GM21390 (cell line): Measurements from ENCODE around the gene NCKAP5.

ENCODE experiments used
- ATAC-seq: cut with Tn5 transposase; IDR thresholded peaks from one replicate; pipeline ENCODE4 v1.9.1; 2021; ENCODE audit not compliant: unreplicated experiment

NCKAP5 gene

DNA sequence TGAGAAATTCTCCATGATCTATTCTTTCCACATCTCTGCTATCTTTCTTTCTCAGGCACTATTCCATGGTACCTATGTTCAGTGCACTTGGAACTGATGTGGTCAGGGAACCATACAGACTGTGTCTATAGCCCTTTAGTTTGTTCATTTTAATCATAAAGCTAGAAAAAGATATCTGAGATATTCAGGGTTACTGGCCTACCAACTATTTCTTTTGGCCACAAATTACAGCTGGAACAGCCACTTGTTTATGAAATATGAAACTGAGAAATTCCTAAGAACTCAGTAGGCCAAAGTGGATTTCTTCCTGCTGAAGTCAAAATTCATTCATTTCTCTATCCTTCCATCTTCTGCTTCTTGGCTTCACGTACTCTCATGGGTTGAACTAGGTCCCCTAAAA is 875.4 kb downstream of the NCKAP5 start:
- ATAC-seq: no peak

DNA sequence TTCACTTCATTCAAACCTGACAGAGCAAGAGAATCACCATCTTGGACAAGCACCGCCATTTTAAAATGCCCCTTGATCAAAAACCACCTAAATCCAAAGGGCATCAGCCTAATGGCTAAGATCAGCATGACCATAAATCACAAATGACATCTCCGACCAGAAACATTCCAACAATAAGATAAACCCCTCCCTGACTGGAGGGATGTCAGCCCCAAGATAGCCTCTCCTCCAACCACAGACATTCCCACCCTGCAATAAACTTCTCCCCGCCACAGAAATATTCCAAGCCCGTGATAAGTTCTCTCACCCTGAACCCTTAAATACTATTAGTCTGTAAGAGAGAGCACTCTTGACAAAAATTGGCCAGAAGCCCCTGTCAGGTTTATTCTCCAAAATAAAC is 876.7 kb downstream of the NCKAP5 start:
- no peak for ATAC-seq

DNA sequence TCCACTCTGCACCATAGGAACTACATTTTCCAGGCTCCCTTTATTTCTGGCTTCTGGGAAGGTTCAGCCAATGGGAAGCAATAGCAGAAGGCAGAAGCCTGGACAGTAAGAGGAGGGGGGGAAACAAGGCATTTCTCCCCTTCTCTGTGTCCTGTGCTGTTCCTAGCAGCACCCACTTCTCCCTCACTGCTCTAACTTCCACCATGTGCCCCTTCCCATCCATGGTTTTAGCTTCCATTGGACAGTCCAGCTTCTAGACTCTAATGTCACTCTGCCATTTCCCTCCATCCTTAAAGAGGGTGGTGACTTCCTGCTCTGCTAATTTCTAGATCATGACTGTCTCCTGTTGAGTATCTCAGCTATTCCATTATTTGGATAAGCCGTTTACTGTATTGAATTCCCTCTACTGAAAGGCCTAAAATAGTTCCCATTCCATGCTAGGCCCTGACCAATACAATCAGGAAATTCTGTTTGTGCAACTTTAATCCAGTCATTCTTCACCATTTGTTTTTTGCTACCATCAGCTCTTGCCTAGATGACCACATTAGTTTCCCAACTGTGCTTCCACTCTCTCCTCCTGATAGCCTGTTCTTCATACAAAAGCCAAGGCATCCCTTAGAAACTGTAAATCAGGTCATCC is 877.5 kb downstream of the NCKAP5 start:
- no peak for ATAC-seq

DNA sequence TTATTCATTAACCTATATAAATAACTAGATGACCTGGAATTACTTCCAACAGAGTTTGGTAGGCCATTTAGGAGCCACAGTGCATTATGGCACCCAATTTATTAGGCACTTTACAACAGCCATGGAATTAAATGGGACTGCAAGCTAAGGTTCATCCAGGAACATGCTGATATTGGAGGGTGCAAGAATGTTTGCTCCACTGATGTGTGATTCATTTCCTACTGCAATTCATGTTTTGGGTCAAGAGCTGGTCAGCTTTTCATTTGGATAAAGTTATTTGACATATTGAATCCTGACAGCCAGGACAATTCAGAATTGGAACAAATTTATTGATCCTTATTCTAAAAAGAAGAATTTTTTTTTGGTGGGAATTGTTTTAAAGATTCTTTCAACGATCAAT is 886.5 kb downstream of the NCKAP5 start:
- ATAC-seq: no peak

DNA sequence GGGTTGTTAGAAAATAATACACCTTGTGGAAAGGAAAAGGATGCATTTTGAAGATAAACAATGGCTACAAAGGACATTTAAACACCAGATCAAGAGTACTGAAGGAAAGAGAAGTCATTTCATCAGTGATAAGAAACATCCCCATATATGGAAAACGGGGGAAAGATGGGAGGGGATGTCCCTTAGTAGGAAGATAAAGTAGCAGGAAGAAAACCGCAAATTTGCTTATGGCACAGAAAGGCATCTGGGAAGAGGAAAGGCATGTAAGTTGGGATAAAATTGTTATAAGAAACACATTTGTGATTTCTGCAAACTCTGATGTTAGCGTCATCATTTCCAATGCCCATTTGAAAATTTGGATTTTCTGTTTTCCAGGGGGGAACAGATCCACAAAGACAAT is 887.7 kb downstream of the NCKAP5 start:
- ATAC-seq: no peak

DNA sequence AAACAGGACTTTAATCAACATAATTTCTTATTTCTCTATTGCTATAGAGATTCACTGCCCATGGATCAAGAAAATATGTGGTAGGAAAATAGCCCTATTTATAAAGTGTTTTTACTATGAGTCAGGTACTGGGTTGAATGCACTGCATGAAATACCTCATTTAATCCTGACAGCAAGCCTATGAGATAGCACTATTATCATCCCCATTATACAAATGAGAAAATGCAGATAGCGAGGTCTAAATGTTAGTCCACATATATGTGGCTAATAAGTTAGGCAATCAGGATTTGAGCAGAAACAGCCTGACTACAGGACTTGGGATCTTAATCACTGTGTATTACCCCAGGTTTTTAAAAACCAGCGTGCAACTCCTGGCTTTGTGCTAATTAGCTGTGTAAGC is 889.8 kb downstream of the NCKAP5 start:
- no peak for ATAC-seq

DNA sequence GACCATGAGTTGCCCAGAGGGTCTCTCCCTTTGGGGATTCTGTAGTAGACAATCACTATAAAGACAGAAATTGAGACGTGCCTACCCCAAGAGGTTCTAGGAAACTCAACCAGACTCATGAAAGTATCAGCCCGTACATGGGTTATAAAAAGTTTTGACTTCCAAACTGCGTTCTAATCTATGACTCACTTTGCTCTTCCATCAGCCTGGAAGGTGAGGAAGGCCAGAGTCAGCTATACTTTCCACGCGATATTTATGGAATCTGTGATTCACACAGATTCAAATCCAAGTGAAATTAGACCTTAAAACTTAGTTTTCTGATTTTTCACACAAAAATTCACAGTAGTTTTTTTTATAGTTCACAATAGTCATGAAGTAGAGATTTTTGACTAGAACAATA is 890.6 kb downstream of the NCKAP5 start:
- no peak for ATAC-seq

DNA sequence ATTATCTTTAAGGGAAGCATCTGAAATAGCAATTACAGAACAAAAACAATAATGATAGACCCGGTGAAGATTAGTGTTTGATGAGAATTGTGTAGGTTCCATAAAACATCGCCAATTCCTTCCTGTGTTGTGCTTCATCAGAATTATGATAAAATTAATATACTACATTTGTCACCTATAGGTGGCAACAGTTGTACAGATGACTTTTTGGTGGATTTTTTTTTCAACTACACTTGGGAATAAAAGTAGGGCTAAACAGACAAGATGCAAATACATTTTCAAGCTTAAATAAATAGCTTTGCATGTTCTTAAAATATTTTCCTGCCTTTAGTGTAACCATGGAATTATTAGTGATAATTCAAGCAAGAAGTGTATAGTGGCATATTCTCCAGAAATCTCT is 891.3 kb downstream of the NCKAP5 start:
- ATAC-seq: no peak

DNA sequence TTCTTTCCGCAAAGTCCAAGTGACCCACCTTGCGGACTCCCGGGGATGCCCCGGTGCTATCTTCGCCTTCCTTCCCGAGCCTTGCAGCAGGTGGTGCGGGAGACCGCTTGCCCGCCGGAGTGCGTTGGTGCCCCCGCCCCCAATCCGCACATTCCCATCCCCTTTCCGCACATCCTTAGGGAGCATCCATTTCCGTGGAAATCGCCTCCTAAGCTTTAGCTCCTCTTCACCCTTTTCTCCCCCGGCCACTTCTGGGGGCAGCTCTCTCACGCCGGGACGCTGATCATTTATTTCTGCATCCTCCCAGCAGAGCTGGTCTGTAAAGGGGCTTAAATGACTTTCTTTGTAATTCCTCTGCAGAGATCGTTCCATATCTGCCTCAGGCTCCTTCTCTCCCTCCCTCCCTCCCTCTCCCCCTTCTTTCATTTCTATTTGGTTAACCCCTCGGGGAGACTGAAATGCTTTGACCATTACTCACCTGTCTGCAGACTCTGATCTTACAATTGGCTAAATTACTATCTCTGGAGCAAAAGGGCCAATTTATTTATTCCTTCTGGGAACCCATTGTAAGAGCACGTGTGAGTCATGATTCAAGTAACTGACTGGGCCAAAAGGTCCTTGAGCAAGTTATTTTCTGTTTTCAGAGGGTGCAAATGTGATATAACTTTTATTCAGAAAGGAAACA is 897.0 kb downstream of the NCKAP5 start:
- ATAC-seq: no peak

DNA sequence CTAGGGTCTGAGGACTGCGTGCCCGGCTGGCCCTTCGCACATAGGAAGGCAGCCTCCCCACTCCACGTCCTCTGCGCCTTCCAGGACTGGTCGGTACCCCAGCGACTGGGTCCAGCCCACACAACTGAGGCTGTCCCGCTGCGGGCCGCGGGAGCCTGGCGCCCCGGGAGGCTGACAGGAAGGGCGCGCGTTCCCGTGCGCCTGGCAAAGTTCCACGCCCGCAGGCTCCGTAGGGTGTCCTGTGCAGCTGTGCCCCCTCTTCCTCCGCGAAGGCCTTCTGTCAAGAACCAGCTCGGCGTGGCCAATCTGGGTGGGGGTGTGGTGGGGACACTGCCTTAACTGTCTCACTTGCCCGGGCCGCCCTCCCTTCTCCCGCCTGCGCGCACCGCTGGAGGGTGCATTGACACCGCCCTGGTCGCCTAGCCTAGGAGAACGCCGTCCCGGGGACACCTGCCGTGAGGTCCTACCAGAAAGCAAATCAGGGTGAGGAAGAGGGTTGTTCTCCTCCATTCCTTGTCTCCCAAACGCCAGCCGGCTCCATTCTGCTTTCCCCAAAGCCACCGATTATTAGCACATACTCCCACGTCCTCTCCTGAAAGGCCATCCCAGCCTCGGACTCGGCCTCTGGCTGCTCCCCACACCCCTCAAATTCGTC is 897.6 kb downstream of the NCKAP5 start:
- ATAC-seq: no peak

DNA sequence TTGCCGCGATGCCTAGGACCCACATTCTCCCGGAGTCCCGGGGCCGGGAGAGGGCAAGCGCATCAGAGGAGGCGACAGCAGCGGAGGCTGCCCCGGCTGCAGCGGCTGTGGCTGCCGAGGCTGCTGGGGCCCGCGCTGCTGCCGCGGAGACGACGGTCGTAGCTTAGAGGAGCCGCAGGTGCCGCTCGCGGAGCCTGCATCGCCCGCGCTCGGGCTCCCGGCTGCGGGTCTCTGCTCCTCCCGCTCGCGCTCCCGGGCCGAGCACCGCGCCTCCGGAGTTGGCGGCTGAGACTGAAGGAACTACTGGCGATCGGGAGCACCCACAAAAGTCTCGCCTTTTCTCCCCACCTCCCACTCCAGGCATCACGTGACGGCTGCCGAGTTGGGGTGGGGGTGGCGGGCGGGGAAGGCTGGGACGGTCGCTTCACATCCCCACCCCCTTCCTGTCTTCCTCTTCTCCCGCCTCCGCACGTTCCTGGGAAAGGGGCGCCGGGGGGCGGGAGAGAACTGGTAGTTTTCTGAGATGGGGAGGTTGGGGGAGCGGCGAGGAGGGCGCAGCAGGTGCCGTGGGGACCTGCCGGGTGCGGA is 898.3 kb downstream of the NCKAP5 start, which contains the start of gene LYPD1:
Gene LYPD1 (minus strand): TSS at position 298 of the 588 bp plus-strand sequence. CDS start 273 bp downstream, at position 25.
- ATAC-seq: no peak

DNA sequence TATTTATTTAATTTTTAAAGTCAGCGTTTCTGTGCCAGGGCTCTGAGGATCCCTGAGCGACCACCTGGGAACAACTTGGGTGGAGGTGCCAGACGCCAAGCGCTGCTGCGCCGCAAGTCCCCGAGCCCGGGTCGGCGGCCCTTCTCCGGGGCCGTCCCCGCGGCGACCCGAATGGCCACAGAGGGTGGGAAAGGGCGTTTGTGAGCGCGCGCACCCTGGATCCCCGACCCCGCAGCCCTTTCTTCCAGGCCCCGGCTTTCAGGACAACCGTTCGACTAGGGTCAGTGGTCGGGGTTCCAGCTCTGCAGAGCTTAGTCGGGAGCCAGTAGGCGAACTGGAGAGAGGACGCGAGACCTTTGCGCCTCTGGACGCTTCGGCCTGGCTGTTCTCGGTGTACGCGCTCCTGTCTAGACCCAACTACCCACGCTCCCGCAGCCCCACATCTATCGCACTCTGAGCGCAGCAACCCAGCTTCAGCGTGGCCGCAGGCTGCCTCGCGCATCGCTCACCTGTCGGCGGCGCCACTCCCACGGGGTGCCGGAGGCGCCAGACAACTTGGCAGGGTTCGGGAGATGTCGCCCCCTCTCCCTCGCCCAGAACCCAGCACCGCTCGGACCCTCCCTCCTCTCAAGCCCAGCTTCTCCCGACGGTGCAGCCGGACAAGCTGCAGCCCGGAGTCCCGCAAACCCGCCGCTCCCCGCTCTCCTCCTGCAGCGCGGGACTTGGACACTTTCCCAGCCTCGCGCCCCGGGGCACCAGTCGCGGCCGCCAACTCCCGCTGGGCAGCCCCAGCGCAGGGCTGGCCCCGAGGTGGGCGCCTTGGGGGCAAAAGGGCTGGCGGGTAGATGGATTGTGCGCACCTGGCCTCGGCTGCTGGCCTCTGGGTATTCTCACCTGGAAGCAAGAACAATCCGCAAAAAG is 899.0 kb downstream of the NCKAP5 start:
- no peak for ATAC-seq

DNA sequence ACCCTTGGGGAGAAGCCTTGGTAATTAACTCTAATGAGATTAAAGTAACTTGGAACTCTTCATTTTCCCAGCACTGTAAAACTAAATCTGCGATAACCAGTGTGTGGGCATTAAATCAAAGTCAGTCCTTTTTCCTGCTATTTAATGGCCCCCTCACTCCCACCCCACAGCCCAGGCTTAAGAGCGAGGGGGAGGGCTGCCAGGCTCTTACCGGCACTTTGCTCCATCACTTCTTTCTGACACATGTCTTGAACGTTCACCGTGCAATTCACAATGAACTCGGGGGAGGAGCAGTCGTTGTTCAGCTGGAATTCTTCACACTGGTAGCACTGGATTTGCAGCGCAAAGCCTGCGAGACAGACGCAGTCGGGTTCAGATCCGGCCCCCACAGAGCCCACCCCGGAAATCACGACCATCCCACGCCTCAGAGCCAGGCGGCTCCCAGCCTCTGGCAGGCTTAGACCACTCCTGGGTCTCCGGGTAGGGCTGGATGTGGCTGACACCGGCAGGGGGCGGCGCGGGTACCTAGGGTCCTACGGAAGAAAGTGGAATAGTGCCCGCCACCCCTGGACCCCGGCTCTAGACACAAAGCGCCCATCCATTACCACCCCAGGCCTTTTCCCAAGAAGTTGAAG is 900.0 kb downstream of the NCKAP5 start:
- ATAC-seq: no peak

DNA sequence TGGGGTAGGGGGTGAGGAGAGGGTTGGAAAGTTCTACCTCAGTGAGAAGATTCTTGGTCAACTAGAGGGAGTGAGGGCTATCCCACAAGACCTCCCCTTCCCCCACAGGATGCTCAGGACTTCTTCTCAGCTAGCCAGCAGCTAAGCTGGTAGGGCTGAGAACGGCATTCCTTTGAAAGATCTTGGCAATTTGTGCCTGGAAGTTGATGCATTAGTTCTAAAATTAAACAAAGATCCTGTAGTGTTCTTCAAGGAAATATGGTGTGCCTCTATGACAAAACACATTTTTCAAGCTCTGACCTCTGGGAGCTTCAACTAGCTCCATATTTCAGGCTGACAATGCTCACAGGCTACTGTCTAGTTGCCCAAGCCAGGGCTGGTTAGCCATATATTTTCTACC is 900.6 kb downstream of the NCKAP5 start:
- ATAC-seq: no peak

DNA sequence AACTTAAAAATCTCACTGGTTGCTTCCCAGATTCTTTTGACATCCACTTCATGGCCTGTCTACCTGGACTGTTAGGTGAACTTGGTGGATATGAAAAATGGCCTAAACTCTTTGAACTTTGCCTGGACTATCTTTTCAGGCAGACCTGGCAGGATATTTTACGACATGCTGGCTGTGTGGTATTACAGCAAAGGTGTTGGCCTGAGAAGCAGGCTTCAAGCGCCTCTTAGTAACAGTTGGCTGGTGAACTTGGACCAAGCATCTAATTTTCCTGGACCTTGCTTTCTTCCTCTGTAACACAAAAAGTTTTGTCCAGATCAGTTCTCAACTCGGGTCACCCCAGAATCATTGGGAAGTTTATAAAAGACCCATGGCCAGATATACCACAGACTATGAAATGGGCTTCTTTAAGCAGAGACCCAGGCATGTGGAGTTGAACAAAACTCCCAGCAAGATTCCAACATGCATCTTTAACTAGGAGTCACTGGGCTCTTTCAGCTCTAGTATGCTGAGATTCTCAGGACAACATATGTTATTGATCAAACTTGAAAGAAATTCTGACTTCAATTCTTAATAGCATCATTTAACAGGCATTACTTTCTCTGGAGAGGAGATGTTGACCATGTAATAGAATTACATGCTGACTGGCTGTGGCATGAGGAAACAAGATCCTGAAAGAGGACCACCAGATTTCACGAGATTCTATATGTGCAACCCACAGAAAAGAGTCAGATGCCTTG is 902.7 kb downstream of the NCKAP5 start:
- no peak for ATAC-seq

DNA sequence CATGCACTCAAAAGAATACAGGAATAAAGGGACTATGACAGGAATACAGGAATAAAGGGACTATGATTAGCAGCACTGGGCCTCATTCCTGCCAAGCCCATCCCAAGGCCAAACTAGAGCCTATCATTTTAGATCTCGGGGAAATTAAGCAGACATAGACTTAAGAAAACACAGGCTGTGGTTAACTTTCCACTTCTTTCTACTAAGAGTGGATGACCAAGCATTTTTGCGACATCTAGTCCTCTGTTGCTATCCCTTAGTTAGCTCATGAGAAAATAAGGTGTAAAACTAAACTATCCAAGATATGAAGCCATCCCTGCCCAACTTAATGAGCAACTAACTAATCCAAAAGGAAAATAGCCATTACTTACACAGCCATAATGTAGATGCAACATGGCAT is 904.2 kb downstream of the NCKAP5 start:
- ATAC-seq: no peak

DNA sequence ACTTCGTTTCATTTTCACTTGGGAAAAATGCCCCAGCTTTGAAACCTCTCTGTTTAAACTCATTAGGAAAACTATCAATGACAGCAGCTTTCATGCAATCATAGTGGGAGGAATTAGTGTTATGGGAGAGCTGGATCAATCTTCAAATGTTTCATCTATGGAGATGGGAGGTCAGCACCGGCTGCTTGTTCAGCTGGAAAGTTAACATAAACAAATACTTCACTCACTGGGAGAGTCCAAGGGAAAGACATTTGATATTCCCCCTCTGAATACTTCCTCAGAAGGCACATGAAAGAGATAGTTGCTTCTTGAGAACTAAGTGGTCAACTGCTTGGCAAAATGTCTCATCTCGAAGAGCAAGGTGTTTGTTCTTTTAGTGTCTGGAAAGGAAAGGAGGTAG is 905.5 kb downstream of the NCKAP5 start:
- no peak for ATAC-seq

DNA sequence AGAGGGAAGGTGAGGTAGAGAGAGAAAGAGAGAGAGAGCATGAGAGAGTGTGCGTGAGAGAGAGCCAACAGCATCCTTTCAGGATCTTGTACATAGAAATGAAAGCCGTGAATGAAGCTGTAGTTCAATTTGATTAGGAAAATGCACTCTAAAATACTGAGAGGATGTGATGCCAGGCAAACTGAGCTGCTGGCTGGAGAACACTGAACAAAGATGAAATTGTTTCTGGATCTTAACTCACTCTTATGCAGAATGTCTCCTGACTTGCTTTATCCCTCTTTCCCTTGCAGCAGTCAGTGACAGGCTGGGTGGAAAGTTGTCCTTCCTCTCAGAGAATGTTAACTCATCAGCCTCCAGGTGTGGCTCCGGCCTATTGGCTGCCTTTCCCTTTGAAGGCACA is 908.9 kb downstream of the NCKAP5 start:
- ATAC-seq: no peak

DNA sequence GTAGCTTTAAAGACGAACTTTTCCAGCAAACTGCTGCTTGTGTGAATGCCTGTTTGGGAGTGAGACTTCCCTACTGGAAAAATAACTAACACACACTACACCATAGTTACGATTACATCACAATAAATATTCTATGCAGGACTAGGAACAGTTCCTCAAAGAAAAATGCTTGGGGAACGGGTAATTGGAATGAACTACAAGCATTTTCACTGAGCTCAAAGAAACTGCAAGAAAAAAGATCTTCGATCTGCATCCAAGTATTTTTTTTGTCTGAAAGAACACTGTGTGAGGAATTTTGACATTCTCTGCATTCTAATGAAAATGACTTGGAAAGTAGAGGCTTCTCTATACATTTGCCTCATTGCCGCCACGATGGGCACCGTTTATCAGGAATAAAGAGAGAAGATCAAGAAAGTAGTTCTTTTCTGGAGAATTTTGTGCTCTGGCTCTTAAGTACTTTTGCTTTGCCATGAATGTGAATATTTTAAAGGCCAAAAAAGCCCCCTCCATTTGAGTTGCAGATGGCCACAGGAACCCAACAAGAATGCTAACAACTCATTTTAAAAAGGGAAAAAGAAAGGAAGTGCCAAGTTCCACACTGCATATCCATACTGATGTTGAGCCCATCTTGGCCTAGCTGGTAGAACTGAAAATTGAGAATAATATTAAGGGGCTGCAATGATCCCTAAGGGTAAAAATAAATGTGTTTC is 911.8 kb downstream of the NCKAP5 start:
- no peak for ATAC-seq
